Stomach smooth muscle (tissue), 2 donors: ENCODE measurements around the gene KLHL30.

ENCODE experiments used
- H3K27ac ChIP-seq: one replicate; pipeline ENCODE4 v1.7.0; 2013; ENCODE audit warnings: mild to moderate bottlenecking, low read length, inconsistent platforms
- H3K27me3 ChIP-seq, 2 donors: one replicate each; pipeline ENCODE4 v1.7.0; 2013; ENCODE audit warnings: low read length in 2 of 2; ENCODE audit not compliant: insufficient read depth in 2 of 2, control insufficient read depth in 1 of 2
- H3K36me3 ChIP-seq, 2 donors: one replicate each; pipeline ENCODE4 v1.7.0; 2013; ENCODE audit warnings: low read length in 2 of 2; ENCODE audit not compliant: control insufficient read depth in 2 of 2, insufficient read depth in 2 of 2
- H3K4me1 ChIP-seq: one replicate; pipeline ENCODE4 v1.7.0; 2013; ENCODE audit warnings: low read length; ENCODE audit not compliant: control insufficient read depth, insufficient read depth
- H3K4me3 ChIP-seq, 2 donors: one replicate each; pipeline ENCODE4 v1.7.0; 2013; ENCODE audit warnings: low read length in 2 of 2
- H3K9ac ChIP-seq, 2 donors: one replicate each; pipeline ENCODE4 v1.7.0; 2013; ENCODE audit warnings: low read length in 2 of 2, mild to moderate bottlenecking in 1 of 2
- H3K9me3 ChIP-seq, 2 donors: one replicate each; pipeline ENCODE4 v1.7.0; 2013; ENCODE audit warnings: low read length in 2 of 2; ENCODE audit not compliant: control insufficient read depth in 2 of 2
- donor health status: healthy.
- donor health status: Pancreatic carcinoma.

The KLHL30 gene

DNA sequence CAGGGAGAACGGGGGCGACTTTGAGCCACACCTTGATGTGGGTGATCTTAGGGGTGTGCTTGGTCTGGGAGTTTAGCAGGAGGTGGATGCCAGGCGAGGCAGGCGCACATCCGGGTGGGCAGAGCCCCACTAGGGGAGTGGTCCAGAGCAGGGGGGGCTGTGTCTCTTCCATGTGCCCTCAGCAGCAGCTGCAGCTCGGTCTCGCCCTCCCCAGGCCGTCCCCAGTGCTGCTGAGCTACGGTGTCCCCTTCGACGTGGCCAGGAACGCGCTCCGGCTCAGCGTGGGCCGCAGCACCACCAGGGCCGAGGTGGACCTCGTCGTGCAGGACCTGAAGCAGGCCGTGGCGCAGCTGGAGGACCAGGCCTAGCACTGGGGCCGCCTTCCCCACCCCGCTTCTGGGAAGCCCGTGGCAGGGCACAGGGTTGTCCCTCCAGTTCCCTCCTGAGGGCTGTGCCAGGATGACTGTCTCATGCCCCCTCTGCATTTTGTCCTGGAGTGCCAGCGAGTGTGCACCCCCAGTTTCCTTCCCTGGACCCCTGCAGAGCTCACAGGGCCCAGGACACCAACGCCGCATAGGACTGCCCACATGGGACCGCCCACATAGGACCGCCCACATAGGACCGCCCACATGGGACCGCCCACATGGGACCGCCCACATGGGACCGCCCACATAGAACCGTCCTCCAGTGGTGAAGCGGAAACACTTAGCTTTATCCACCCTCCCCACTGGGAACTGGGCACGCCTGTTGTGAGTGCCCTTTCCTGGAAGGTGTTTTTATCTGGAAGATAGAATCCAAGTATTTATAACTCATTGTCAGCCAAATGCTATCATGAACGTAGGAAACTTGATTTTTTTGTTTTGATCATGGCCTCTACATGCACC lies 40.2 kb upstream of the KLHL30 start:
- Histone ChIP-seq H3K27me3 (no peaks in the 10 kb centered on the region), H3K9me3 (no peaks in the 10 kb centered on the region), H3K4me3 (no peak overlapping the region), H3K4me1 (peaks cover 2% of the 10 kb centered on the region), H3K27ac (no peak overlapping the region), H3K36me3 (no peaks in the 10 kb centered on the region), H3K9ac (no peak overlapping the region)

DNA sequence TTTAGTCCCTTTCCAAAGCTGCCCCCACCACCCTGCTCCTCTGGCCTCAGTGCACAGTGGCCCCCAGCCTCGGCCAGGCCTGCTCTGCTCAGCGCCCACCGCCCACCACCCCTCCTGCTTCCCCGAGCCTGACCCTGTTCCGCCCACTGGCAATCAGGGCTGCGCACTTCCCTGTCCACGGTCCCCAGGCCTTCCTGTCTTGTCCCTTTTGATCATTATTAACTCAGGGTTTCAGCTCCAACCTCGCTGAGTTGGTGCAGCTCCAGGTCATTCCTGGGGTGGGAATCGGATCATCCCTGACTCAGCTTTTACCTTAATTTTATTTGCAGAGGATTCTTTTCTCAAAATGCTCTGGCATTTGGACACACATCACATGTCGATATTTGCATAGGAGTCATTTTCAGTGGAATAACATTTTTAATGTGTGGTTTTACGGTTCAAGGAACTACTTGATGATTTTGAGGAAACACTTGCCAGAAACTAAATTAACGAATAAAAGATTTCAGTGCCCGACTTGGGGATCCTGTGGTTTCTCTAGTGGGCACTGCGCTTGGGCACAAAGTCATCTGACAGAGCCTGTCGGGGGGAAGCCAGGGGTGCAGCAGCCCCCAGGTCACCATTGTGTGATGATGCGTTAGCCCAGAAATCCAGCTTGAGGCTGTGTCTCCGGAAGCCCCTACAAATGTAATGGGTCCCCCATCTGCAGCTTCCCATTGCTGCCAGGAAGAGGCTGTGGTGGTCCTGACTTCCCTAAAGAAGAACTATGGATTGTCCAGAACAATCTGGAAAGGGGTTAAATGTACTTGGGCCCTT lies 39.4 kb upstream of the KLHL30 start:
- H3K27ac ChIP-seq, result no peak overlapping the region

DNA sequence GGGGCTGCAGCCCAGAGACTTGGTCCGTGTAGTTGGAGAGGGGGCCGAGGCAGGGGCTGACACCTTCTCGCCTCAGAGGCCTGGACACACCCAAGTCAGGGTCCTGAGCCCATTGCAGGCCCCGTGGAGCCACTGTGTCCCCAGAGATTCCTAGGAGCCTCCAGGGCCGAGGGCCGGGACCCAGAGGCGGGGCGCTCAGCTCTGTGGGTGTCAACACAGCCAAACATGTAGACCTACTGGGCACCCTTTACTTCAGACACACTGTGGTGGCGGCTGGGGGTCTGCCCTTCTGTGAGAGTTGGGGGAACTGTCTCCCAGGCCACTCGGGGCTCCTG lies 38.8 kb upstream of the KLHL30 start:
- Histone ChIP-seq H3K9me3 (no peaks in the 10 kb centered on the region), H3K27ac (no peak overlapping the region), H3K27me3 (no peaks in the 10 kb centered on the region), H3K9ac (no peak overlapping the region), H3K36me3 (no peaks in the 10 kb centered on the region), H3K4me3 (no peak overlapping the region), H3K4me1 (peaks cover 2% of the 10 kb centered on the region)

More for the DNA sequence above, 39.4 kb upstream of the KLHL30 start:
- H3K36me3 ChIP-seq, result no peaks in the 10 kb centered on the region
- no peak overlapping the region for H3K9ac ChIP-seq
- no peak overlapping the region for H3K4me3 ChIP-seq
- no peaks in the 10 kb centered on the region for H3K9me3 ChIP-seq
- H3K4me1 ChIP-seq, result peaks cover 2% of the 10 kb centered on the region
- no peaks in the 10 kb centered on the region for H3K27me3 ChIP-seq

DNA sequence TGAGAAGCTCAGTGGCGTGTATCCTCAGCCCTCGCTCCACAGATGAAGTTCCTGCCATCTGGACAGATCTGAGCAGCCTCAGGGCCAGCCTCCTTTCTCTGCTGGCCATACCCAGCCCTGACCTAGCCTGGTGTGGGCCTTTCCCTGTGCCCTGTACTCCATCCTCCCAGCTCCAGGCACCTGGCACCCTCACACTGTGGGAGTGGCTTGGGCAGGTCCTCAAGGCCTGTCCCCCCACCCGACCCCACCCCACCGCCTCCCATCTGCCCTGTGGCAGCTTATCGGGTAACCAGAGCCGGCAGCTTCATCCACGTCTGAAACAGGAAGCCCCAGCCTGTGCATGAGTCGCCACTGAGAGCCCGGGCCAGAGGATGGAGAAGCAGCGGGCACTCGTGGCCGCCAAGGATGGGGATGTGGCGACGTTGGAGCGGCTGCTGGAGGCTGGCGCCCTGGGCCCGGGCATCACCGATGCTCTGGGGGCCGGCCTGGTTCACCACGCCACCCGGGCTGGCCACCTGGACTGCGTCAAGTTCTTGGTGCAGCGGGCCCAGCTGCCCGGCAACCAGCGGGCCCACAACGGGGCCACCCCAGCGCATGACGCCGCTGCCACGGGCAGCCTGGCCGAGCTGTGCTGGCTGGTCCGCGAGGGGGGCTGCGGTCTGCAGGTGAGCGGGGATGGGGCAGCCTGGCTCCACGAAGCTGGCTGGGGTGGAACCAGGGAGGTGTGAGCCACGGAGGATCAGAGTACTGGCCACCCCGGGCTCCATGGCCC lies 38.2 kb upstream of the KLHL30 start, which contains the start of gene ESPNL:
Gene ESPNL, plus strand, starts transcription at position 292 of the 772 bp plus-strand sequence. Its CDS starts 80 bp downstream, at position 372.
- peaks cover 2% of the 10 kb centered on the region for H3K4me1 ChIP-seq
- H3K4me3 ChIP-seq, result no peak within 1 kb of the TSS
- H3K36me3 ChIP-seq, result no peaks in the 10 kb centered on the region
- no peaks in the 10 kb centered on the region for H3K9me3 ChIP-seq
- H3K27me3 ChIP-seq, result no peaks in the 10 kb centered on the region
- H3K9ac ChIP-seq, result no peak within 1 kb of the TSS
- no peak within 1 kb of the TSS for H3K27ac ChIP-seq

DNA sequence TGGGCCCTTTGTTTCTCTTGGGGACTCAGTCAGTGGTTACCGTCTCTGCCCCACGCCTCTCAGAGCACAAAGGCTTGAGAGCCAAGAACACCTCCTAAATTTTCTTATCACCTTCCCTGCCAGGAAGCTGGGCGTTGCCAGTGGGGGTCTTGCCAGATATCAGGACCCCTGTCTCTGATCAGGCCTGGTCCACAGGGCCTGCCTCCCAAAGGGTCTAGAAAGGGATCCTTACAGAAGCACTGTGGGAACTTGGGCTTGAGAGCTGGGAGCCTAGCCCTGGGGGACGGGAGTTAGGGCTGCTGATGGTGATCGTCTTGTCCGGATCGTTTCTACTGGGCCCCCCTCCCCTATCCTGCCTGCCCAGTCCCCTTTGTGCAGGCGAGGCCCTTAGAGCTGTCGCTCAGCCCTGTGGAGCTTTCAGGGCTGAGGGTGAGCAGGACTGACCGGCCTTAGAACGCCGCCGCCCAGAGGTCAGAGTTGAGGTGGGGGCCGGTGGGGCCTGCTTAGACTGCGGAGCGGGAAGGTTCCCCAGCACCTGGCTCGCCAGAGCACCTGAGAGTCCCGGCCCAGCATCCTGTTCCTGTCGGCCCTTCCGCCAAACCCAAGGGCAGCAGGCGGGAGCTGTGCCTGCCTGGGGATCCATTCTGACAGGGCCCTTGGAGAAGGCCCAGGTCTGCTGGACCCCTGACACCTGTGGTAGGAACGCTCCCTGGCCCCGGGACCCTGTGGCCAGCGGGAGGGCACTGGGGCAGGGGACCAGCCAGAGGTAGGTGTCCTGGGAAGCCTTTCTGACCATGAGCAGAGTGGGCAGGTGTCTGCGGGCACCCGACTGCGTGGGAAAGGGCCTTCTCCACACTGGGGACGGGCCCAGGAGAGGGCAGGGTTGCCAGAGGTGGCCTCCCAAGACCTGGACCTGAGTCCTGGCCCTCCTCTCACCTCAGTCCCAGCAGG lies 37.4 kb upstream of the KLHL30 start:
- Histone ChIP-seq H3K27ac (no peak overlapping the region), H3K27me3 (no peaks in the 10 kb centered on the region), H3K4me1 (peaks cover 2% of the 10 kb centered on the region)

DNA sequence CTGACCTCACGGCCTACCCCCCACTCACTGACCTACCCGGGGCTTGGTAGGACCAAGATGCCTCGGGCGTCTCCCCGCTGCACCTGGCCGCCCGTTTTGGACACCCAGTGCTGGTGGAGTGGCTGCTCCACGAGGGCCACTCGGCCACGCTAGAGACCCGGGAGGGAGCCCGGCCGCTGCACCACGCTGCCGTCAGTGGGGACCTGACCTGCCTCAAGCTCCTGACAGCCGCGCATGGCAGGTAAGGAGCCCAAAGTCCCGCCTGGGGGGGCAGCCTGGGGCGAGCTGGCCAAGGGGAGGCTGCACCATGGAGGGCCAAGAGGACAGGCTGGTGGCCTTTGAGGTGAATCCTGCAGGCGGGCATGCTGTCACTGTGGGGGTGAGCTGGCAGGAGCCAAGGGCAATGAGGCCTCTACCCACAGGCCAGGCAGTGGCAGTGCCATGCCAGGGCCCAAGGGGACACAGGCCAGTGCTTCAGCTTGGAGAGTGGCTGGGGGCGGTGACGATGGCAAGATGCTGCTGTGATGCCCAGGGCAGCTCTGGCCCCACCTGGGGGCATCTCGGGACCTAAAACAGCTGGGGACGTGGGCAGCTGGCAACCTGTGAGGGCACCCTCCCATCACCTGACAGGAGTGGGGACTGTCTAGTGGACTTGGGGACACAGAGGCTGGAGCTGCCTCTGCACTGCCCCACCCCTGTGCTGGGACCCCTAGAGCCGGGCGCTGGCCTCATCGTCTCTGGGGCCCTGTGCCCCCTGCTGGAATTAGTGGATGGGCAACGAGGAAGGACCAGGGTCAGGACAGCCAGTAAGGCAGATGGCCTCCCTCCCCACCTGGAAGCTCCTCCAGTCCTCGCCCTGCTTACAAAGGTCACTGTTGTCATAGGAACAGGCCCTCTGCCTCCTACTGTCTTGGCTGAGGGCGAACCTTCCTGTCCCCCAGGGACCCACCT lies 36.3 kb upstream of the KLHL30 start:
- Histone ChIP-seq H3K4me1 (peaks cover 2% of the 10 kb centered on the region), H3K27ac (no peak overlapping the region), H3K4me3 (no peak overlapping the region), H3K36me3 (no peaks in the 10 kb centered on the region), H3K9ac (no peak overlapping the region), H3K9me3 (no peaks in the 10 kb centered on the region), H3K27me3 (no peaks in the 10 kb centered on the region)

More for the DNA sequence above, 37.4 kb upstream of the KLHL30 start:
- Histone ChIP-seq H3K36me3 (no peaks in the 10 kb centered on the region), H3K9ac (no peak overlapping the region), H3K4me3 (no peak overlapping the region), H3K9me3 (no peaks in the 10 kb centered on the region)

DNA sequence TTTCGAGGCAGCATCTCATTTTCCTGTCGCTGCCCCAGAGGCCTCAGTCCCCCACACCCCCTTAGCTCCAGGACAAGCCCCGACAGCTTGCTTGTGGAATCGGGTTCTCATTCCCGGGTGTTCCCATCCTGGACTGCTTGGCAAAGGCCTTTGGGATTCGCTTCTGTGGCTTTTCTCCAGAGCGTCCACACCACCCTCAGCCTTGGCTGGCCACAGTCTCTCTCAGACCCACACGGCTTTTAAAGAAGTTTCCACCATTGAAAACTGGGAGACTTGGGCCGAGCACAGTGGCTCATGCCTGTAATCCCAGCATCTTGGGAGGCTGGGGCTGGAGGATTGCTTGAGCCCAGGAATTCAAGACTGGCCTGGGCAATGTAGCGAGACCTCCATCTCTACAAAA lies 35.6 kb upstream of the KLHL30 start:
- Histone ChIP-seq H3K27ac (no peak overlapping the region), H3K4me1 (peaks cover 2% of the 10 kb centered on the region), H3K9ac (no peak overlapping the region), H3K9me3 (no peaks in the 10 kb centered on the region), H3K27me3 (no peaks in the 10 kb centered on the region), H3K4me3 (no peak overlapping the region), H3K36me3 (no peaks in the 10 kb centered on the region)

DNA sequence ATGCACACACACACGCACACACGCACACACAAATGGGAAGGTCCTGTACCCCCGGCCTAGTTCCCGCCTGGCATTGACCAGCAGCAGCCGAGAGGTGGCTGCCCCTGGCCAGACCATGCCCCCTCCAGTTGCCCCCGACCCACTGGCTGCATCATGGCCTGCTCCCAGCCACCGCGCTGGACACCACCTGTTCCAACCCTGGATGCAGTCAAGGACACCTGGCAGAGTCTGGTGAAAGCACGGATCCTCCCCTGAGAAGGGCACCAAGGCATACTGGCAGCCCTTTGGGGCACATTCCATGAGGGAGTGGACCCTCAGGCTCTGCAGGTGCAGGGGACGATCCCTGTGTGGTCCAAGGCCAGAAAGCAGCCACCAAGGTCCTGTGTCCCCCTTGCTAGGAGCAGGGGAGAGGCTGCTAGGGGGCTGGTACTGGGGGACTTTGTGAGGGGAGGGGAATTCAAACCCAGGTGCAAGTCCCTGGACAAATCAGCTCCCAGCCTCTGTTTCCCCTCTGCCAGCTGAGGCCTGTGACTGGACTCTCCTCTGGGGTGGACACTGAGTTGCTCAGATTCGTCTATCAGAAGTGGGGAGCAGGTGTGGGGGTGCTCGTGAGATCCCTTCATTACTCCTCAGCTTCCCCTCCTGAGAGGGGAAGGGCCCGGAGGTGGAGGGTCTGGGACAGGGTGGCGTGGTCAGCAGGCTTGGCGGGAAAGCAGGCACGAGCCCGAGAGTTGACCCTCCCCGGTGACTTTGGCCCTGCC lies 34.8 kb upstream of the KLHL30 start:
- no peaks in the 10 kb centered on the region for H3K36me3 ChIP-seq
- no peaks in the 10 kb centered on the region for H3K27me3 ChIP-seq
- H3K9ac ChIP-seq, result no peak overlapping the region
- no peaks in the 10 kb centered on the region for H3K9me3 ChIP-seq
- H3K27ac ChIP-seq, result no peak overlapping the region
- no peaks in the 10 kb centered on the region for H3K4me1 ChIP-seq
- no peak overlapping the region for H3K4me3 ChIP-seq
